NCI-H2196 (cell line): Measurements from ENCODE around the gene TFAP2E.

Experiments
- DNase-seq: peaks from one replicate; lab custom pipeline; 2025; ENCODE audit not compliant: unreplicated experiment; lab: John Stamatoyannopoulos, UW

Gene TFAP2E

DNA sequence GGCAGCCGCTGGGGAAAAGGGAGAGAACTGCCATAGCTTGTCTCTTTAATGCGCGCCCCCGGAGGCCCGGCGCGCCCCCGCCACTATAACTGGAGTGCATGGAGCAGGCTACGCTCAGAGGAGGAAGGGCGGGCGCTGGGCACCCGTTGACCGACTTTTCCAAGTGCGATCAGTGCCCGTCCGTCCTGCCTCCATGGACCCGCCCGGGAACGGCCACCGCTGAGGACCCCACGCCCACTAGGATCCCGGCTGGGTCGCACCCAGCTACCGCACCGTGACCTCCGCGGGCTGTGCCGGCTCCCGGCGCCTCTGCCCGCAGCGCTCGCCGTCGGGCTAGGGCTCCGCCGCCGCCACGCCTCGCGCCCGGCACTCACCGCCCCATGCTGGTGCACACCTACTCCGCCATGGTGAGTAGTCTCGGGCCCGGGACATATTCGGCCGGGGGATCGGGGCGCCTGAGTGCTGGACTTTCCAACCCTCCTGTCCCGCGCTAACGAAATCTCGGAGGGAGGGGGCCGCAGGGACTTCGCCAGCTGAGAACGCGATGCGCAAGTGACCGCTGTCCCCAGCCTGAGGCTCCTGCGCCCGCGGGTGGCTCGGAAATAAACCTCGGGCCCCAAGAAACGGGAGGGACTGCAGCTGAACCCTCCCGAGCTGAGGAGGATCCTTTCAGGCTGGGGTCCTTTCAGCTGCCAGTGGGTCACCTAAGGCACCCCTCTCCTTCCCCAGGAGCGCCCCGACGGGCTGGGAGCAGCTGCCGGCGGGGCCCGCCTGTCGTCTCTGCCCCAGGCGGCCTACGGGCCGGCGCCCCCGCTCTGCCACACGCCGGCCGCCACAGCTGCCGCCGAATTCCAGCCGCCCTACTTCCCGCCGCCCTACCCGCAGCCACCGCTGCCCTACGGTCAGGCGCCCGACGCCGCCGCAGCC lies at the start of gene TFAP2E:
TFAP2E (plus strand) TSS at position 117 of the 927 bp plus-strand sequence; CDS start at position 381, 264 bp downstream.
- no peak for DNase-seq

DNA sequence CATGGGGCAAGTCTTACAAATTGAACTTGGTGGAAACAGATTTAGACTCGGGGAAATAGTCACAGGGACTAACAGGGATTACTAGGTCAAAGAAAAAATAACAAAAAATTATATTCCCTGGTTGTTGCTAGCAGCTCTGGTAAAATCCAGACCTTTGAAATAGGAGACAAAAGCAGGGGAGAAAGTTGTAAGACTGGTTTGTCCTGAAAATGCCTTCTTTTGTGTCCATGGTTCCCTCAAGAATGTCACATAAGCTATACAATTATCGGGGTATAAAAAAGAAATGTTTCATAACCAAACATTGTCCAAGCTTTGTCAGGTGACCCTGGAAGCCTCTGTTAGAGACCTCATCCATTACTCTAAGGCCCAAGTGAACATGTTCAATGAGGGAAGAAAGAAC lies 49.0 kb upstream of the TFAP2E start:
- no peak for DNase-seq

DNA sequence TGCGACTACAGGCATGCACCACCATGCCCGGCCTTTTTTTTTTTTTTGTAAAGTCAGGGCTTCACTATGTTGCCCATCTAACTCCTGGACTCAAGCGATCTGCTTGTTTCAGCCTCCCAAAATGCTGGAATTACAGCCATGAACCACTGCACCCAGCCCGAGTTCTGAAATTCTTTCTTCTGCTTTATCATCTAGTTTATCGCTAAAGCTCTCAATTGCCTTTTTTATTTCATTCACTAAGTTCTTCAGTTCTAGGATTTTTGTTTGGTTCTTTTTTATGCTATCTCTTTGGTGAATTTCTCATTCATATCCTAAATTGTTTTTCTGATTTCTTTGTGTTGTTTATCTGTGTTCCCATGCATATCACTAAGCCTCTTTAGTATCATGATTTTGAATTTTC lies 42.9 kb upstream of the TFAP2E start:
- no peak for DNase-seq

DNA sequence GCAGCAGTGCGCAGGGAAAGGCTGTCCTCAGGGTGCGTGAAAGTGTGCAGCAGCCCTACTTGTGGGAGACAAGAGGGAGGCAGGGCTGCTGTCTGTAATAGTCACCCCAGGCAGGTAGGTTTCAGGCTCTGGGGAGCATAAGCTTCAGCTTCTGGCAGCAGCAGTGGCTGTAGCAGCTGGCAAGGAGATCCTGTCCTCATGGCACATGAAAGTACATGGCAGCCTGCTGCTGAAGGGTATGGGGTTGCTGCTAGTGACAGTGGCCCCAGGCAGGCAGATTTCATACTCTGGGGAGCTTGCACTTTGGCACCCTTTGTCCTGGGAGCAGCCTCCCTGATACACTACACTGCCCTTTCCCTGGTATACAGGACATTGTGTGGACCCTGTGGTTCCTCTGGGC lies 42.2 kb upstream of the TFAP2E start:
- no peak for DNase-seq

DNA sequence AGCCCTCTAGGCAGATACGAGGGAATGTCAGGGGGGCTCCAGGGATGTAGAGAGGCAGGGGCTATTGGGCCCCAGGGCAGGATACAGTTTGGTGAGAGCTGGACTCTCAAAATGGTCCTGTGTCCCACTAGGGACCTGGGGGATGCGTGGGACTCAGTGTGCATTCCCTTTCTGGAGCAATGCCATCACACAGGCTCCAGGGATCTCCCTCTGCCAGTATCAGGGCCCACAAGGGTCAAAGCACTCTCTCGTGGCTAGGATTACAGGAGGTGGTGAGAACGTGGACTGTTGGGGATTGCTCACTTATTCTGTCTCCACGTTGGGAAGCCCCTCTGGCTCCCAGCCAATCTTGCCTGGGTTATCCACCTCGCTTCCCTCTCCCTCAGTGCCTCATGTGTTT lies 41.7 kb upstream of the TFAP2E start:
- no peak for DNase-seq

GRCh38 chr1:35532497-35533223 lies 40.5 kb upstream of the TFAP2E start:
- DNase-seq = no peak

GRCh38 chr1:35533586-35533985 lies 39.5 kb upstream of the TFAP2E start:
- DNase-seq = no peak

- DNase-seq = no peak
Observed at GRCh38 chr1:35535243-35535642, 37.9 kb upstream of the TFAP2E start.

- no peak for DNase-seq
Observed at GRCh38 chr1:35536556-35537162, 36.5 kb upstream of the TFAP2E start.

DNA sequence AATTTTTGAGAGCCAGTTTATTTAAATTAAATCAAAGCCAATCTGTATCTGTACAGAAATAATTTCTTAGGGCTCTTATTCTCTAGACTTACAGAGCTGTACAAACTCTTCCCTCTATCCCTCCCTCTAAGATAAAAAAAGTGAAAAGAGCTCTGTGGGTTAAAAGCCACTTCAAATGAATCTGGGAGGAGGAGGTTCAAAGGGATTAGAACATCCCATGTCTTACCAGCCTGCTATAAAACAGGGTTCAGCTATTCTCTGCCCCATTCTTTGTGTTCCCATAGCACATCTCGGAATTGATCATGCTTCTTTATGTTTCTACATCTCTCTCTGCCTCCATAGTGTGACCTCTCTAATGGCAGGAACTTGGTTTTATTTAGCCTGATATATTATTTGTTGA lies 35.3 kb upstream of the TFAP2E start:
- no peak for DNase-seq

DNA sequence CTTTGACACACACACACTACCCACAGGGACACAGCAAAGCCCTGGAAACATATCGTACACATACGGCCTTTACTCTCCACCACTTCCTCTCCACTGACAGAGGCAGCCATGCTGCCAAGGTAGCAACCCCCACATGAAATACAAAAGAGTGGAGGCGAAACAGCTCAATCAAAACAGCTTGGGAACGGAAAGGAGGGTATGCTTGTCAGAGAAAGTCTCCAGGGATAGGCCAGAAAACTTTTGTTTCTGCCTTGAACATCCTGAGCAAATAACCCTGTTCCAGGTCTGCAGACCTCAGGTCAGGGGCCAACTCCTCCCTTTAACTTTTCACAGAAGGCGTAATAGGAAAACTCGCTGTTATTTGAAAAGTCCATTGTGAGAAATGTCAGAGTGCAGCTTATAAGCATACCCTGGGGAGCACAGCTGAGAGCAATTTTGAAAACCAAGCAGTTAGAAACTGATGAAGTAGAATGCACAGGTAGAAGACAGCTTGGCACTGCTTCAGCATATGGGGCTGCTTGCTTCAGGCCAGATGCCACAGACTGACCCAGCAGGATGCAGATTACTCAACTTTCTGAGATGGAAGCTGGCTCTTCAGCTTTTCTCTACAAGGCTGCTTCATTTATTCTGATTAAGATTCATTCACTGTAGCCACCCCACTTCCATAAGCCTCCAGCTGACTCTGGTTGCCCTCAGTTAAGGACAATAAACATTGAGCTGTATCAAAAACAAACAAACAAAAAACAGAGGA lies 33.9 kb upstream of the TFAP2E start:
- no peak for DNase-seq

DNA sequence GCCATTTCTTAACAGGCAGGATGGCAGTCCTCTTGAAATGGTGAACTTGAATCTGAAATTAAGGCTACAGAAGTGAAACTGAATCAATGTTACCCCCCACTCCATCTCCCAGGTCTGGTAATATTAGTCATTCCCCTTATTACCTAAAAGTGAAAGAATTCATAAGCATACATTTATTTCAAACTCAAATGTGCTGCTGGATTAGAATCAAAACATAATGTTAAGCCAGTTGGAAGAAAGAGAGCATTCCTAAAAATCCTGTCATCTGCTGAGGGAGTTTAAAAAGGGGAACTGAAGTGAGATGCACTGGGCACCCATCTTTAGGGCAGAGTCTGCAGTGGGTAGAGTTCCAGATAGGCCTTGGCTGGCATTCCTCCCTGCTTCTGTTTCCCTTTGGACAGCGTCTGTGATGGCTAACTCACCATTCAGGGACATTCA lies 33.3 kb upstream of the TFAP2E start:
- no peak for DNase-seq

DNA sequence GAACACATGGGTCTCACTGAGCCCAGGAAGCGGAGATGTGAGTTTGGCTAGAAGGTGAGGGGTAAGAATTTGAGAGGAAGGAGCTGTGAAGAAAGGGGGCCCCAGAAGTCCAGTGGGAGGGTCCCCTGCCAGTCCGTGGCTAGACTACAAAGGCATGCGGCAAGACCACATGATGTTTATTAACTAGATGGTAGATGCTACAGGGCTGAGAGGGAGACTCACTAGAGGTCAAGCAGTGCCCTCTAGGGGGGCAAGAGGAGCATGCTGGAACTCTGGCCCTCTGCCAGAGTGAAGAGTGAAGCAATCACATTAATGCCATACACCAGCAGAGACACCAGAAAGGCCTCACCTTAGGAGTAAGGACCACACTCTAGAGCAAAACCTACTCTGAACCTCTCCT lies 28.1 kb upstream of the TFAP2E start:
- DNase-seq = peak; percentile 70

- no peak for DNase-seq
Observed at GRCh38 chr1:35546614-35547013, 26.5 kb upstream of the TFAP2E start.

GRCh38 chr1:35553851-35554250 lies 19.3 kb upstream of the TFAP2E start:
- no peak for DNase-seq

DNA sequence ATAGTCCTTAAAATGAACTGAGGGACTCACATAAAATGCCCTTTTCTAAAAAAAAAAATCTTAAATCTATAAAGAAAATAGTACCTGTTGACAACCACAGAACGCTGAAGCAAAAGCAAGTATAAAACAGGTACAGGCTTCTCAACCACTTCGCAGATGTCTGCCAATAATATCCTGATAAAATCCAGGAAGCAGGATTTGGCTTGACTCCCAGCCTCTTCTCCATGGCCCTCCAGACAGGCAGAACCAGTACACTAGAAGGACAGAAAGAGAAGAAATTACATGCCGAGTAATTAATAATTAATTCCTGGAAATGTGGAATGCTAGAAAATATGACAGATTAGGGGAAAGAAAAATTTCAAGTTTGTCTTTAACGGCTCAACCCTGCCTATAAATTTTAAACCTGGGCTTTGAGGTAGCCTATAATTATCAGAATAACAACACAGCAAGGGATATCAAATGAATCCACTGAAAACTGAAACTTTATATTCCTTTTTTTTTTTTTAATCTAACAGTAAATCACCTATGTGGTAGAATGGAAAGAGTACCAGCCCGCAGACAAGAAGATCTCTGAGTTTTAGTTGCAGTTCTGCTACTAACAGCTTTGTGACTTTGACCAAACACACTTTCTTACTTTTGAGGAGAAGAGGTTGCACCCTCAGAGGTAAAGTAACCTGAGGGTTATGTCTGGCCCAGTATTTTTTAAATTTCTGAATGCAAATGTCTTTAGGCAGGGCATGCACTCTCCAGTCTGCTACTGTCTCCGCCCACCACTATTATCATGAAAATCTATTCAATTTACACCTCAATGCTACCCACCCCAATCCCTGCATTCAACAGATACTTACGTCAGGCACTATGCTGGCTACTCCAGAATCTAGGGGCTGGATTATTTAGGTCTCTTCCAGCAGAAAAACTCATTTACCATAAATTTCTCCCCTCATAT lies 18.6 kb upstream of the TFAP2E start:
- peak; percentile 50 for DNase-seq

DNA sequence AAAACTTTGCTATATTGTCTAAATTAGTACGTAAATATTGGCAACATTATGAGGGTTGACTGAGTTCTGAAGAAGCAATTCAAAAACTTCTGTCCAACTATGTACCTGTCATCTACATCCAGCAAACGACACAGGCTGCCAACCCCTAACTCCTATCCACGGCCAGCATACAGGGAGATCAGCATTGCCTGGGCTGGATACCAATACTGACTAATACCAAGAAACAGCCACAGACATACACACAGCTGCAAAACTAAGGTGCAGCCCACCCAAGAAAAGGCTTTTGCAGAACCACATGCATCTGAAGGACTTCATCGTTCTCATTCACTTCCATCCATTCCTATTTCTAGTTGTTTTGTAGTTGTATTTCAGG lies 17.9 kb upstream of the TFAP2E start:
- no peak for DNase-seq

- peak; percentile 62 for DNase-seq
Observed at GRCh38 chr1:35555601-35556477, 17.3 kb upstream of the TFAP2E start.
